Smooth muscle cell (in vitro differentiated cells): Measurements from ENCODE around the gene LRGUK. TPM values are rescaled to one million over a fixed set of nuclear protein-coding genes. Genes with fewer than 3 reads are reported as not detected.

ENCODE experiments used
- DNase-seq: peaks from one replicate; lab custom pipeline; 2025; ENCODE audit not compliant: unreplicated experiment; lab: John Stamatoyannopoulos, UW
- H2AFZ ChIP-seq: fragments of 200-600 bp; sonication (generic); 2 replicates; pipeline ENCODE4 v1.6.0; 2016; ENCODE audit warnings: antibody characterized with exemption, low read depth, mild to moderate bottlenecking
- H3F3A ChIP-seq: fragments of 200-600 bp; sonication (generic); 2 replicates; pipeline ENCODE4 v1.6.0; 2017; ENCODE audit warnings: antibody characterized with exemption, low read depth
- H3K27ac ChIP-seq: fragments of 200-600 bp; sonication (generic); 2 replicates; pipeline ENCODE4 v1.5.1; 2016; ENCODE audit warnings: low read depth, mild to moderate bottlenecking
- H3K27me3 ChIP-seq: fragments of 200-600 bp; sonication (generic); 2 replicates; pipeline ENCODE4 v1.6.1; 2016; ENCODE audit warnings: low read depth, mild to moderate bottlenecking
- H3K36me3 ChIP-seq: fragments of 200-600 bp; sonication (generic); 2 replicates; pipeline ENCODE4 v1.5.1; 2016; ENCODE audit warnings: low read depth
- H3K4me1 ChIP-seq: fragments of 200-600 bp; sonication (generic); 2 replicates; pipeline ENCODE4 v1.5.1; 2016; ENCODE audit warnings: low read depth
- H3K4me2 ChIP-seq: fragments of 200-600 bp; sonication (generic); 2 replicates; pipeline ENCODE4 v1.6.0; 2016; ENCODE audit warnings: mild to moderate bottlenecking
- H3K4me3 ChIP-seq: fragments of 200-600 bp; sonication (generic); 2 replicates; pipeline ENCODE4 v1.5.1; 2016; ENCODE audit warnings: mild to moderate bottlenecking
- H3K79me2 ChIP-seq: fragments of 200-600 bp; sonication (generic); 2 replicates; pipeline ENCODE4 v1.6.0; 2016; ENCODE audit warnings: low read depth, mild to moderate bottlenecking
- H3K9ac ChIP-seq: fragments of 200-600 bp; sonication (generic); 2 replicates; pipeline ENCODE4 v1.6.0; 2016; ENCODE audit warnings: low read depth
- H3K9me3 ChIP-seq: fragments of 200-600 bp; sonication (generic); replicated peaks from 2 replicates; pipeline ENCODE4 v1.5.1; 2016; ENCODE audit warnings: low read depth
- H4K20me1 ChIP-seq: fragments of 200-600 bp; sonication (generic); 2 replicates; pipeline ENCODE4 v1.6.0; 2016; ENCODE audit warnings: low read depth
- WGBS: methylation state at CpG from one replicate; pipeline ENCODE4 v1.1.7; 2016; ENCODE audit warnings: low lambda C conversion rate; 5-methylcytosine and 5-hydroxymethylcytosine counted together
- polyA plus RNA-seq: library from polyadenylated mRNA; unstranded; fragments of >200 nt; fragmentation: Nextera tagmentation; extraction: Ambion mirVana; gene quantifications from 2 replicates; pipeline ENCODE4 v1.2.1, GENCODE V29; 2016
- total RNA-seq: library from RNA; depleted of rRNA; stranded (reverse); fragments of >200 nt; gene quantifications from 2 replicates; pipeline ENCODE4 v1.2.3, GENCODE V29; 2014
- TF ChIP-seq, protein P1 (sequence below): fragments of 200-600 bp; sonication (generic); IDR thresholded peaks from 2 replicates; pipeline ENCODE4 v1.5.1; 2017; ENCODE audit warnings: borderline replicate concordance, mild to moderate bottlenecking, antibody characterized with exemption; ENCODE audit not compliant: insufficient read depth, poor library complexity, severe bottlenecking

LRGUK gene
- total and polyA plus RNA-seq, 2 experiments from 2014 or later: 0.18 TPM; not detected in 1

DNA sequence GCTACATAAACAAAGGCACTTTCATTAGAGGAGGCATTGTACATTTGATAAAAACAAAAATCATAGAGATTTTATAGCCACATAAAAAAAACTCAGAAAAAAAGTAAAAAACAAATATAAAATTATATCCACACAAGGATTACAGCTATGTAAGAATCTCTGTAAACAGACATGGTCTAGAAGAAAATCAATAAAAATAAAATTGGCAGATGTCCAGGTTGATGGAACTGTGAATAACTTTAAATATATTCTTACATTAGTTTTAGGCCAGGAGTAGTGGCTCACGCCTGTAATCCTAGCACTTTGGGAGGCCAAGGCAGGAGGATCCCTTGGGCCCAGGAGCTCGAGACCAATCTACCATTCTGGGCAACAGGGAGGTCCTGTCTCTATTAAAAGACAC, 170.3 kb downstream of the LRGUK start:
- Histone ChIP-seq H4K20me1 (no peaks in the 10 kb centered on the region), H3K4me2 (no peak overlapping the region), H3K9ac (no peak overlapping the region), H3F3A (no peaks in the 10 kb centered on the region), H3K4me3 (no peak overlapping the region), H3K4me1 (no peaks in the 10 kb centered on the region), H3K36me3 (peaks cover 11% of the 10 kb centered on the region), H3K9me3 (no peaks in the 10 kb centered on the region), H3K27ac (no peak overlapping the region), H3K79me2 (no peaks in the 10 kb centered on the region), H2AFZ (no peak overlapping the region), H3K27me3 (no peaks in the 10 kb centered on the region)
- 98% methylated on average over 2 of the region's 2 CpGs for WGBS
- TF ChIP-seq, protein P1, sequence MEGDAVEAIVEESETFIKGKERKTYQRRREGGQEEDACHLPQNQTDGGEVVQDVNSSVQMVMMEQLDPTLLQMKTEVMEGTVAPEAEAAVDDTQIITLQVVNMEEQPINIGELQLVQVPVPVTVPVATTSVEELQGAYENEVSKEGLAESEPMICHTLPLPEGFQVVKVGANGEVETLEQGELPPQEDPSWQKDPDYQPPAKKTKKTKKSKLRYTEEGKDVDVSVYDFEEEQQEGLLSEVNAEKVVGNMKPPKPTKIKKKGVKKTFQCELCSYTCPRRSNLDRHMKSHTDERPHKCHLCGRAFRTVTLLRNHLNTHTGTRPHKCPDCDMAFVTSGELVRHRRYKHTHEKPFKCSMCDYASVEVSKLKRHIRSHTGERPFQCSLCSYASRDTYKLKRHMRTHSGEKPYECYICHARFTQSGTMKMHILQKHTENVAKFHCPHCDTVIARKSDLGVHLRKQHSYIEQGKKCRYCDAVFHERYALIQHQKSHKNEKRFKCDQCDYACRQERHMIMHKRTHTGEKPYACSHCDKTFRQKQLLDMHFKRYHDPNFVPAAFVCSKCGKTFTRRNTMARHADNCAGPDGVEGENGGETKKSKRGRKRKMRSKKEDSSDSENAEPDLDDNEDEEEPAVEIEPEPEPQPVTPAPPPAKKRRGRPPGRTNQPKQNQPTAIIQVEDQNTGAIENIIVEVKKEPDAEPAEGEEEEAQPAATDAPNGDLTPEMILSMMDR: no peak
- no peak for DNase-seq

DNA sequence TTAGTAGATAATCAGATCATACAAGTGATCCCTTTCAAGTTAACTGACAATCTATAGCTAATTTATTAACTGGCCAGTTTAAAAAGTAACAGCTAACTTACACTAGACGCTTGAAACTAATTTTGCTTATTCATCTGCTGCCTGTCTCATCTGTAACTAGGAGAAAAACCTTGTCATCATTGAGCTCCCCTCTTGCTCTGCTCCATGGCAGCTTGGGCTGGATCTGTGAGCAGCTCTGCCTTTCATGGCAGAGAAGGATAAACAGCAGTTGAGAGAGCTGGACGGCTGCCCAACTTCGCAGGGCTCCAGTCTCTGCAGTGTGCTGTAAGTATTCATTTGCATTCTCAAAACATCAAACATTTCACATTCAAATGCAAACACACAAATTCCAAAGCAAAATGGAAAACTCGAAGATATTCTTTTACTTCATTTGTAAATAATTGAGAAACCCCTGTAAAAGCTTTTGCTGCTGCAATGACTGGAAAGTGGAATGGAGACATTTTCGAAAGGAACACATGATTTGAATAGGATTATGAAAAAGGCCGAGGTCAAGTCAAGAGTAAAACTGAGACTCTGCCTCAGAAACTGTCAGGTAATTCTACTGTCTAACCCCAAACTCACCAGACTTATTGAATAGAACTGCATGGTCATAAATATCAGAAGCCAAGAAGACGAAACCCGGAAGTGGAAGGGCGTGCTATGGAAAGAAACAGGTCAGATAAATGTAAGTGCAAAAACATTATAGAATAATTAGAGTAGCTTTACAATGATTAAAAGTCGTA, 172.0 kb downstream of the LRGUK start:
- Histone ChIP-seq H4K20me1 (no peaks in the 10 kb centered on the region), H2AFZ (no peak overlapping the region), H3K9ac (no peak overlapping the region), H3F3A (no peaks in the 10 kb centered on the region), H3K4me1 (no peaks in the 10 kb centered on the region), H3K27me3 (no peaks in the 10 kb centered on the region), H3K4me3 (no peak overlapping the region), H3K27ac (no peak overlapping the region), H3K36me3 (peaks cover 11% of the 10 kb centered on the region), H3K4me2 (no peak overlapping the region), H3K9me3 (no peaks in the 10 kb centered on the region), H3K79me2 (no peaks in the 10 kb centered on the region)
- 80% methylated on average over 10 of the region's 10 CpGs for WGBS
- no peak for DNase-seq
- TF ChIP-seq, protein P1: no peak

DNA sequence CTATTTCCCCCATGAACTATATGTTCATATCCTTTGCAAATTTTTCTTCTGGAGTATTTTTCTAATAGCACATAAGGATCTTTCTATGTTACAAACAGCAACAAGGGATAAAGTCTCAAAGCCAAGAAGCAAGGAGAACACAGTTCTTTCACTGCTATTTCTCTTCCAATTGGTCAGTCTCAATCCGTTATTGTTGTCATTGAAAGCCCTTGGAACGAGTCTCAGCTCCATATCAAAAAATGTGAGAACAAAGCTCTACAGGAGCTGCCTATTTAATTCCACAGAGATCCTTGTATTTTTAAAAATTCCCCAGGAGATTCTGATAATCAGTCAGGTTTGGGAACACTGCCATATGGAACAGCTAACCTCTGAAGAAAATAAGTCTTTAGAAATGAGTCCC, 173.8 kb downstream of the LRGUK start:
- Histone ChIP-seq H3K4me3 (no peak overlapping the region), H3F3A (no peaks in the 10 kb centered on the region), H4K20me1 (no peaks in the 10 kb centered on the region), H3K9me3 (no peaks in the 10 kb centered on the region), H3K36me3 (no peaks in the 10 kb centered on the region), H3K4me2 (no peak overlapping the region), H3K27me3 (no peaks in the 10 kb centered on the region), H3K9ac (no peak overlapping the region), H3K4me1 (no peaks in the 10 kb centered on the region), H3K27ac (no peak overlapping the region), H2AFZ (no peak overlapping the region), H3K79me2 (no peaks in the 10 kb centered on the region)
- TF ChIP-seq, protein P1: no peak
- DNase-seq: no peak
- 92% methylated on average over 2 of the region's 2 CpGs for WGBS

DNA sequence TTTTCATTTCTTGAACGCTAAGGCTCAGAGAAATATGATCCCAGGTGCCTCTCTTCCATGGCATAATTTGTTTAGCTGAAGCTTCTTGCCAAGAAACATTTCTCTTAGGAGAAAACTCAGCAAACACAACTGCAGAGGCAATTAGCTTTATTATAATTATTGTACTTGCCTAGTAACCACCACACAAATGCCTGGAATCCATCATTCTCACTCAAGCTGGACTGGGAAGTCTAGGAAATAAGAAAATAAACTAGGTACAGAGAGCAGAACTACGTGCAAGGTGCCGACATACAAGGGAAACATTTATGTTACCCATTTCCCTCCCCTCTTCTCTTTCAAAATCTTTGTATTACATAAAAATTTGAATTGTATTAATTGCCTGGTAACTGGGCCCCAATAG, 174.5 kb downstream of the LRGUK start:
- Histone ChIP-seq H4K20me1 (no peaks in the 10 kb centered on the region), H3K4me3 (no peak overlapping the region), H3K9ac (no peak overlapping the region), H3K79me2 (no peaks in the 10 kb centered on the region), H3K9me3 (no peaks in the 10 kb centered on the region), H3K4me2 (no peak overlapping the region), H2AFZ (no peak overlapping the region), H3K36me3 (no peaks in the 10 kb centered on the region), H3K27me3 (no peaks in the 10 kb centered on the region), H3F3A (no peaks in the 10 kb centered on the region), H3K4me1 (no peaks in the 10 kb centered on the region), H3K27ac (no peak overlapping the region)
- 86% methylated on average over 3 of the region's 3 CpGs for WGBS
- TF ChIP-seq, protein P1: no peak
- DNase-seq: no peak
